Lung (tissue), 12 donors: Measurements from ENCODE around the gene GTF2H4. TPM values are rescaled to one million over a fixed set of nuclear protein-coding genes. Genes with fewer than 3 reads are reported as not detected.
"Not testable (repeated sequence)": the region's sequence is repeated elsewhere in the genome, so short reads cannot be mapped to it uniquely, and the experiment has no call there.

Source experiments
- ATAC-seq: fragments of 200-7000 bp; cut with Tn5 transposase; one replicate; pipeline ENCODE4 v1.9.1; 2020; ENCODE audit warnings: moderate number of reproducible peaks; ENCODE audit not compliant: insufficient read depth, low FRiP score
- DNase-seq, 3 donors: peaks; one replicate each; pipeline ENCODE4 v3.0.0-alpha.2; 2013 to 2017
- H3K27ac ChIP-seq, 2 donors: one replicate each; pipeline ENCODE4 v1.5.1; 2013; ENCODE audit warnings: mild to moderate bottlenecking in 2 of 2, moderate library complexity in 2 of 2, control low read depth in 1 of 2, inconsistent platforms in 1 of 2, low read depth in 1 of 2, low read length in 1 of 2
- H3K27me3 ChIP-seq, 3 donors: one replicate each; pipeline ENCODE4 v1.5.1; 2013; ENCODE audit warnings: low read length in 2 of 3; ENCODE audit not compliant: control insufficient read depth in 3 of 3, insufficient read depth in 3 of 3
- H3K36me3 ChIP-seq, 4 donors: one replicate each; pipeline ENCODE4 v1.5.1; 2013; ENCODE audit warnings: low read length in 4 of 4, mild to moderate bottlenecking in 1 of 4, moderate library complexity in 1 of 4; ENCODE audit not compliant: control insufficient read depth in 4 of 4, insufficient read depth in 4 of 4
- H3K4me1 ChIP-seq, 5 donors: one replicate each; pipeline ENCODE4 v1.5.1; 2013; ENCODE audit warnings: low read length in 5 of 5, mild to moderate bottlenecking in 2 of 5, moderate library complexity in 1 of 5; ENCODE audit not compliant: control insufficient read depth in 5 of 5, insufficient read depth in 5 of 5
- H3K4me3 ChIP-seq: one replicate; pipeline ENCODE4 v1.5.1; 2013; ENCODE audit warnings: mild to moderate bottlenecking, control low read depth, moderate library complexity
- H3K9ac ChIP-seq, 2 donors: one replicate each; pipeline ENCODE4 v1.5.1; 2013; ENCODE audit warnings: low read length in 2 of 2, control low read depth in 1 of 2; ENCODE audit not compliant: insufficient read depth in 1 of 2
- H3K9me3 ChIP-seq, 4 donors: one replicate each; pipeline ENCODE4 v1.5.1; 2013; ENCODE audit warnings: low read length in 3 of 4, mild to moderate bottlenecking in 1 of 4, moderate library complexity in 1 of 4; ENCODE audit not compliant: control insufficient read depth in 4 of 4, insufficient read depth in 3 of 4
- CTCF ChIP-seq: IDR thresholded peaks from 2 replicates; pipeline ENCODE4 v1.5.1; 2012; ENCODE audit warnings: mild to moderate bottlenecking; ENCODE audit errors: control extremely low read depth, extremely low read depth
- WGBS, 2 donors: extraction: QIAGEN DNeasy Blood & Tissue Kit; methylation state at CpG; one replicate each; pipeline ENCODE4 v1.1.7; 2013; 5-methylcytosine and 5-hydroxymethylcytosine counted together
- polyA plus RNA-seq, 2 donors: library from polyadenylated mRNA; stranded (reverse); fragments of 200-250 nt; gene quantifications; one replicate each; pipeline ENCODE4 v1.2.1, GENCODE V29; 2013
- total RNA-seq, 2 donors: library from RNA; depleted of rRNA in 1 of 2; stranded (reverse); fragments of >200 nt in 1 of 2; gene quantifications; one replicate each; pipeline ENCODE4 v1.2.1, GENCODE V29; 2014 to 2021
- donor health status: control.
- donor health status: control.
- donor health status: Bipolar disorder and iron deficiency.
- donor health status: healthy.
- donor health status: DM: yes; HTN: yes; CAD: no.

Gene GTF2H4
- total and polyA plus RNA-seq, 4 donors, result 25.3 to 37.2 (median 31.1) TPM

GRCh38 chr6:30862156-30862875 is 45.7 kb upstream of the GTF2H4 start:
- no peaks in the 10 kb centered on the region for H3K36me3 ChIP-seq
- ATAC-seq, result no peak
- peaks cover 0 to 13% (median 2%) of the 10 kb centered on the region in 5 donors for H3K4me1 ChIP-seq
- H3K9me3 ChIP-seq, result peaks cover 0 to 3% (median 2%) of the 10 kb centered on the region in 4 donors
- H3K27me3 ChIP-seq, result no peaks in the 10 kb centered on the region
- no peak overlapping the region for H3K9ac ChIP-seq
- 76 to 80% methylated on average over 10 of the region's 10 CpGs for WGBS, 2 donors
- no peak overlapping the region for H3K27ac ChIP-seq
- H3K4me3 ChIP-seq, result no peak overlapping the region
- TF ChIP-seq CTCF, result no peak
- DNase-seq, result peak in 1 of 3 donors; percentile 26

GRCh38 chr6:30864325-30864724 is 43.7 kb upstream of the GTF2H4 start:
- Histone ChIP-seq H3K4me1 (peaks cover 0 to 6% (median 0%) of the 10 kb centered on the region in 5 donors), H3K9me3 (peaks cover 0 to 3% (median 2%) of the 10 kb centered on the region in 4 donors), H3K4me3 (no peak overlapping the region), H3K27ac (no peak overlapping the region), H3K36me3 (no peaks in the 10 kb centered on the region), H3K9ac (no peak overlapping the region), H3K27me3 (no peaks in the 10 kb centered on the region)
- ATAC-seq (no peak), DNase-seq (no peak)
- WGBS, 2 donors, result 82 to 96% methylated on average over 4 of the region's 4 CpGs
- TF ChIP-seq CTCF, result no peak

GRCh38 chr6:30869241-30869749 is 38.7 kb upstream of the GTF2H4 start:
- H3K27ac ChIP-seq, H3K9ac ChIP-seq, H3K27me3 ChIP-seq, H3K36me3 ChIP-seq, DNase-seq, H3K9me3 ChIP-seq, H3K4me1 ChIP-seq, H3K4me3 ChIP-seq, ATAC-seq: not testable (repeated sequence)
- WGBS, 2 donors, result 89 to 94% methylated on average over 12 of the region's 12 CpGs

GRCh38 chr6:30870546-30870945 is 37.5 kb upstream of the GTF2H4 start:
- H3K9ac ChIP-seq, result no peak overlapping the region
- DNase-seq, result no peak
- H3K36me3 ChIP-seq, result no peaks in the 10 kb centered on the region
- H3K27ac ChIP-seq, result no peak overlapping the region
- ATAC-seq, result no peak
- no peaks in the 10 kb centered on the region for H3K9me3 ChIP-seq
- H3K4me3 ChIP-seq, result no peak overlapping the region
- no peaks in the 10 kb centered on the region for H3K27me3 ChIP-seq
- TF ChIP-seq CTCF, result no peak
- no peaks in the 10 kb centered on the region for H3K4me1 ChIP-seq
